Activated T-helper 9 cell treated with anti-CD3 and anti-CD28 coated beads, Interleukin-2, amount 50 U/mL, for 16 hours (primary cell): ENCODE data around the gene G2E3.

Experiments
- DNase-seq: peaks from one replicate; pipeline ENCODE4 v3.0.0-alpha.2; 2020; ENCODE audit warnings: low read depth

Gene G2E3

GRCh38 chr14:30655658-30656057 lies 96.7 kb downstream of the G2E3 start:
- no peak for DNase-seq

- DNase-seq, result no peak
Observed at GRCh38 chr14:30656190-30656632, 97.3 kb downstream of the G2E3 start.

GRCh38 chr14:30657050-30657449 lies 98.1 kb downstream of the G2E3 start:
- DNase-seq, result no peak

- no peak for DNase-seq
Observed at GRCh38 chr14:30657606-30658163, 98.7 kb downstream of the G2E3 start.

- no peak for DNase-seq
Observed at GRCh38 chr14:30658645-30659044, 99.7 kb downstream of the G2E3 start.

- DNase-seq, result no peak
Observed at GRCh38 chr14:30669594-30669993, 110.6 kb downstream of the G2E3 start.
